Body of pancreas (tissue), 4 donors: ENCODE data around the gene REEP5. TPM values are rescaled to one million over a fixed set of nuclear protein-coding genes. Genes with fewer than 3 reads are reported as not detected.
"Not testable (repeated sequence)": the region's sequence is repeated elsewhere in the genome, so short reads cannot be mapped to it uniquely, and the experiment has no call there.

Experiments used
- ATAC-seq: fragments of 150-250 bp; one replicate; pipeline ENCODE4 v1.9.1; 2016
- DNase-seq, 4 donors: peaks; one replicate each; pipeline ENCODE4 v3.0.0-alpha.2; 2019
- H3K27ac ChIP-seq, 4 donors: fragments of 200-600 bp; sonication (generic); 1 replicate in 3 of 4; 2 replicates in 1 of 4; pipeline versions ENCODE4 v1.5.1 to v1.6.1; 2016 to 2019; ENCODE audit warnings: mild to moderate bottlenecking in 1 of 4, mixed read lengths in 1 of 4, moderate library complexity in 1 of 4
- H3K27me3 ChIP-seq, 2 donors: fragments of 200-600 bp; sonication (generic); one replicate each; pipeline ENCODE4 v1.6.0; 2016; ENCODE audit warnings: mild to moderate bottlenecking in 1 of 2
- H3K36me3 ChIP-seq, 2 donors: fragments of 200-600 bp; sonication (generic); replicated peaks in 1 of 2; 2 replicates each; pipeline ENCODE4 v1.5.1; 2016; ENCODE audit warnings: low read depth in 2 of 2; ENCODE audit not compliant: insufficient read depth in 1 of 2
- H3K4me1 ChIP-seq: fragments of 200-600 bp; sonication (generic); one replicate; pipeline ENCODE4 v1.6.0; 2016
- H3K4me3 ChIP-seq, 2 donors: fragments of 200-600 bp; sonication (generic); 1 replicate in 1 of 2; 2 replicates in 1 of 2; pipeline ENCODE4 v1.5.1; 2016 to 2019
- H3K9me3 ChIP-seq, 3 donors: fragments of 200-600 bp; sonication (generic); 1 replicate in 2 of 3; 2 replicates in 1 of 3; pipeline ENCODE4 v1.5.1; 2016
- POLR2A ChIP-seq, 3 donors: fragments of 450-650 bp; IDR thresholded peaks; one replicate each; pipeline ENCODE4 v1.6.1; 2016; ENCODE audit warnings: antibody characterized with exemption in 3 of 3, mild to moderate bottlenecking in 2 of 3
- WGBS, 2 donors: methylation state at CpG; one replicate each; pipeline ENCODE4 v1.1.5; 2017; 5-methylcytosine and 5-hydroxymethylcytosine counted together
- intact Hi-C: fragments of 100-400 bp; cut with DNase I; formaldehyde crosslinking; loops from one replicate; pipeline ENCODE4 v1.15.1; 2023
- total RNA-seq, 2 donors: library from RNA; depleted of rRNA; stranded (reverse); fragments of >200 nt; gene quantifications; one replicate each; pipeline ENCODE4 v1.1.0, GENCODE V29; 2016
- TF ChIP-seq, protein P1 (sequence below), 7 experiments: fragments of 450-650 bp in 4 of 7; fragments of 200-600 bp in 3 of 7; sonication (generic) in 3 of 7; IDR thresholded peaks; one replicate each; pipeline ENCODE4 v1.5.1; 2016 to 2019; ENCODE audit warnings: antibody characterized with exemption in 7 of 7

Gene REEP5
- total RNA-seq, 2 donors from 2014 or later = 52.1 to 53.4 TPM

DNA sequence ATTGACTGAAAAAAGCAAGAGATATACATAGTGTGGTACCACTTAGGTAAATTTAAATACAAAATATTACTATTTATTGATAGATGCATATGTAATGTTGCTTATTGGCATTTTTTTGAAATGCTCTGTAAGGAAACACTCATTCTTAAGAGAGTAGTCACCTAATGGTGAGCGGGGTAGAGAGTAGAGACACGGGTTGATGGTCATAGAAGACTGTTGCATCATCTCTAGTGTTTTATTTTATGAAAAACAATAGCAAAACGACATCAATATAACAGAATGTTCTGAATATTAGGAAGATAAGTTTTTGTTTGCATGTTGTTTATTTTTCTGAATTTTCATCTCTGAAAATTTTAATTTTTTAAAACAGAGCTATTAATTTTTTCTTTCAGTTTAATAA, 56.9 kb downstream of the REEP5 start:
- Histone ChIP-seq H3K4me3 (no peak overlapping the region), H3K27me3 (no peaks in the 10 kb centered on the region), H3K4me1 (peaks cover 31% of the 10 kb centered on the region), H3K9me3 (no peaks in the 10 kb centered on the region), H3K36me3 (peaks cover 3 to 13% of the 10 kb centered on the region in 2 donors), H3K27ac (no peak overlapping the region)
- DNase-seq (no peak), ATAC-seq (no peak)
- TF ChIP-seq, protein P1, sequence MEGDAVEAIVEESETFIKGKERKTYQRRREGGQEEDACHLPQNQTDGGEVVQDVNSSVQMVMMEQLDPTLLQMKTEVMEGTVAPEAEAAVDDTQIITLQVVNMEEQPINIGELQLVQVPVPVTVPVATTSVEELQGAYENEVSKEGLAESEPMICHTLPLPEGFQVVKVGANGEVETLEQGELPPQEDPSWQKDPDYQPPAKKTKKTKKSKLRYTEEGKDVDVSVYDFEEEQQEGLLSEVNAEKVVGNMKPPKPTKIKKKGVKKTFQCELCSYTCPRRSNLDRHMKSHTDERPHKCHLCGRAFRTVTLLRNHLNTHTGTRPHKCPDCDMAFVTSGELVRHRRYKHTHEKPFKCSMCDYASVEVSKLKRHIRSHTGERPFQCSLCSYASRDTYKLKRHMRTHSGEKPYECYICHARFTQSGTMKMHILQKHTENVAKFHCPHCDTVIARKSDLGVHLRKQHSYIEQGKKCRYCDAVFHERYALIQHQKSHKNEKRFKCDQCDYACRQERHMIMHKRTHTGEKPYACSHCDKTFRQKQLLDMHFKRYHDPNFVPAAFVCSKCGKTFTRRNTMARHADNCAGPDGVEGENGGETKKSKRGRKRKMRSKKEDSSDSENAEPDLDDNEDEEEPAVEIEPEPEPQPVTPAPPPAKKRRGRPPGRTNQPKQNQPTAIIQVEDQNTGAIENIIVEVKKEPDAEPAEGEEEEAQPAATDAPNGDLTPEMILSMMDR (IDR thresholded peaks at IDR 0.05) = no peak
- TF ChIP-seq POLR2A (IDR thresholded peaks at IDR 0.05) = no peak
- intact Hi-C loops = no loop called here
- WGBS, 2 donors = 86 to 89% methylated on average over 3 of the region's 3 CpGs

DNA sequence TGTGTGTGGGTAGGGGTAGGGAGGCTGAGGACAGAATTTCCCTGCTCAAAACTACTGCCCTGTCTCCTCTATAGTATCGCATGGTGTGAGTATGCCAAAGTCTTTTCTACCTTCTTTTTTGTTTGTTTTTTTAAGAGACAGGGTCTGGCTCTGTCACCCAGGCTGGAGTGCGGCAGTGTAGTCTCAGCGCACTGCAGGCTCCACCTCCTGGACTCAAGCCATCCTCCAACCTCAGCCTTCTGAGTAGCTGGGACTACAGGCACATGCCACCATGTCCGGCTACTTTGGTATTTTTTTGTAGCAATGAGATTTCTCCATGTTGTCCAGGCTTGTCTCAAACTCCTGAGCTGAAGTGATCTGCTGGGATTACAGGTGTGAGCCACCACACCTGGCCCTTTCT, 58.5 kb downstream of the REEP5 start:
- 30 to 52% methylated on average over 4 of the region's 4 CpGs for WGBS, 2 donors
- Histone ChIP-seq H3K4me1 (peaks cover 31% of the 10 kb centered on the region), H3K9me3 (no peaks in the 10 kb centered on the region), H3K27me3 (no peaks in the 10 kb centered on the region), H3K36me3 (peaks cover 0 to 9% of the 10 kb centered on the region in 2 donors), H3K4me3 (no peak overlapping the region), H3K27ac (no peak overlapping the region)
- TF ChIP-seq POLR2A (IDR thresholded peaks at IDR 0.05) = no peak
- TF ChIP-seq, protein P1 (IDR thresholded peaks at IDR 0.05) = no peak
- intact Hi-C loops = no loop called here
- ATAC-seq (no peak), DNase-seq (peak; percentile 67 to 81 (median 71))

DNA sequence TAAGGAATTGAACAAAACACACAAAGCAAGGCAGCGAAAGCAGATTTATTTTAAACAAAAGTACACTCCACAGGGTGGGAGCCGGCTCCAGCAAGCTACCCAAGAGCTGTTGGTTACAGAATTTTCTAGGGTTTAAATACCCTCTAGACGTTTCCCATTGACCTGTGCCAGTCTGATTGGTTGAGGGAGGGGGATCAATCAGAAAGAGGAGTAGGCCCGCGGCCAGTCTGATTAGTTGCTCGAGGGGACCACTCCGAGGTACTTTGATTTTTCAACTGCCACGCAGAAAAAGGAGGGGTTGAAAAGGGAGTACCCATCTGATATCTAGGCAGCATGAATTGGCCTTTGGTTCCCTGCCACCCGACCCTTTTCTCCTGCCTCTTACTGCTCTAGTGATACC, 59.9 kb downstream of the REEP5 start:
- 7 to 28% methylated on average over 9 of the region's 9 CpGs for WGBS, 2 donors
- peak overlapping the region in 1 of 4 donors; percentile 33 for H3K27ac ChIP-seq
- peak overlapping the region; percentile 91 to 97 for H3K4me3 ChIP-seq
- no peaks in the 10 kb centered on the region for H3K9me3 ChIP-seq
- intact Hi-C loops = no loop called here
- TF ChIP-seq POLR2A (IDR thresholded peaks at IDR 0.05) = no peak
- TF ChIP-seq, protein P1 (IDR thresholded peaks at IDR 0.05) = no peak
- no peak for ATAC-seq
- H3K36me3 ChIP-seq = peaks cover 0 to 5% of the 10 kb centered on the region in 2 donors
- no peaks in the 10 kb centered on the region for H3K27me3 ChIP-seq
- DNase-seq = peak in 1 of 4 donors; percentile 19
- H3K4me1 ChIP-seq = peaks cover 31% of the 10 kb centered on the region

DNA sequence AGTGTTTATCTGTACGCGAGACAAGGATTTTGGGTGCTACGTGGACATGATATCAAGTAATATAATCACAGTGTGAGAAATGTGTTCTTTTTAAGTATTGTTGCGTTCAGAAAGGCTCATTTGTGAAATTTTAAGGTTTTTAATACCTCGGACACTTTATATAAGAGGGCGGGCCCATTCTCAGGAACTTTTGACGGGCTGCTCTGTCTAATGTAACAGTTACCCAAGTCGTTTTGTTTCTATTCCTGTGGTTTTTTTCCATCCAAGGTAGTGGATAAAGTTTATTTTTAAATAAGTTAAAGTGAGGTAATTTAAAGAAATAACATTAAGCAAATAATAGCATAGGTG, 60.4 kb downstream of the REEP5 start:
- no peak for TF ChIP-seq POLR2A (IDR thresholded peaks at IDR 0.05)
- TF ChIP-seq, protein P1 (IDR thresholded peaks at IDR 0.05) = no peak
- 0 to 1% methylated on average over 8 of the region's 8 CpGs for WGBS, 2 donors
- H3K36me3 ChIP-seq = peaks cover 0 to 5% of the 10 kb centered on the region in 2 donors
- intact Hi-C loops = no loop called here
- peak overlapping the region; percentile 91 to 97 for H3K4me3 ChIP-seq
- DNase-seq (no peak), ATAC-seq (no peak)
- no peaks in the 10 kb centered on the region for H3K9me3 ChIP-seq
- H3K27ac ChIP-seq = peak overlapping the region; percentile 33 to 89 (median 78)
- H3K27me3 ChIP-seq = no peaks in the 10 kb centered on the region
- peaks cover 31% of the 10 kb centered on the region for H3K4me1 ChIP-seq

DNA sequence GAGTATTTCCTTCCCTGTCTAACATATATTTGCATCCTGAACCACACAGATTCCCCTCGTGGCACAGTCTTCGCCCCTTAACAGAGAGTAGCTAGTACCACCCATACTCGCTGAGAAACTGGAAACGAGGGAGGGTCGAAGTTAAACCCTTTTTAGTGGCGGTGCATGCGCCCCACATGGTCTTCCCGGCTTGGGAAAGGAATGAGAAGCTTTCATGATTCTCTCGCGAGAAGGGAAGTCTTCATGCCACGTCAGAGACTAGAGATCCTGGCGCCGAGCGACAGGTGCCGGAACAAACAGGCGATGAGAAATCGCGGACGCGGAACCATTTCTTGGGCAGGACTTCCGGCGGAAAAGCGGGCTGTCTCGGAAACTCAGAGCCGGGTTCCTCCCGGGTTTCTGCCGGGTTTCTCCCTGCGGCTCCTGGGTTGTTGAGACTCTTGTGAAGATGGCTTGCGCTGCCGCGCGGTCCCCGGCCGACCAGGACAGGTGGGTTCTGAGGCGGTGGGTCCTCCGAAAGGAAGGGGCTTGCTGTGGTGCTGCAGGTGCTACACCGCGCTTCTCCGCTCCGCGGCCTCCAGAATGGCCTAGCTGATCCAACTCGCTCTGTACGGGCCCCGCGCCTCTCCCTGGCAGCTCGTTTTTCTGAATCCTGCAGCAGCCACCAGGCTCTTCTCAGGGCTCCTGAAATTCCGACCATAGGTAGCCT, 60.9 kb downstream of the REEP5 start, which contains the start of gene SRP19:
SRP19 (plus strand) TSS at position 359 of the 709 bp plus-strand sequence; CDS start at position 449, 90 bp downstream.
- TF ChIP-seq, protein P1 (IDR thresholded peaks at IDR 0.05) = no peak
- peak; percentile 50 to 83 (median 79) for TF ChIP-seq POLR2A (IDR thresholded peaks at IDR 0.05)
- DNase-seq (peak; percentile 94 to 97 (median 96)), ATAC-seq (peak; percentile 98)
- Histone ChIP-seq H3K4me1 (peaks cover 31% of the 10 kb centered on the region), H3K36me3 (peaks cover 0 to 2% of the 10 kb centered on the region in 2 donors), H3K4me3 (peak within 1 kb of the TSS; percentile 91 to 97), H3K27ac (peak within 1 kb of the TSS; percentile 33 to 89 (median 78)), H3K27me3 (no peaks in the 10 kb centered on the region), H3K9me3 (no peaks in the 10 kb centered on the region)
- intact Hi-C loops = no loop called here
- WGBS, 2 donors = 1% methylated on average over 29 to 47 of the region's 47 CpGs

DNA sequence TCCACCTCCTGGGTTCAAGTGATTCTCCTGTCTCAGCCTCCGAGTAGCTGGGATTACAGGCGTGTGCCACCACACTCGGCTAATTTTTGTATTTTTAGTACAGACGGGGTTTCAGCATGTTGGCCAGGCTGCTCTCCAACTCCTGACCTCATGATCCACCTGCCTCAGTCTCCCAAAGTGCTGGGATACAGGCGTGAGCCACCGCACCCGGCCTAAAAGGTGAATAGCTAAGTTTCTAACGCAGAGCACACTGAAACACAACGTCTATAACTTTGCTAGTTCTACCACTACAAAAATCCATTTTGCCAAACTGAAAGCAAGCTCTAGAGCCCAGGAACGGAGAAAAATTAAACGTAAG, 61.5 kb downstream of the REEP5 start:
- ATAC-seq, H3K9me3 ChIP-seq, H3K27me3 ChIP-seq, H3K36me3 ChIP-seq, DNase-seq, intact Hi-C loops, H3K4me3 ChIP-seq: not testable (repeated sequence)
- Histone ChIP-seq H3K4me1 (peaks cover 31% of the 10 kb centered on the region), H3K27ac (peak overlapping the region; percentile 33 to 89 (median 78))
- 70 to 77% methylated on average over 10 to 11 of the region's 11 CpGs for WGBS, 2 donors
